ENCODE results near the gene PMIS2. TPM values are rescaled to one million over a fixed set of nuclear protein-coding genes. Genes with fewer than 3 reads are reported as not detected.

PMIS2 gene
- total RNA-seq, 1 donor from 2014 or later, result not detected

- Mint-ChIP-seq H3K9me3 (no peaks in the 10 kb centered on the region), H3K27me3 (ENCODE audit: low read depth) (no peaks in the 10 kb centered on the region), H3K27ac (no peak overlapping the region), H3K4me3 (ENCODE audit: low read depth) (no peak overlapping the region), H3K36me3 (ENCODE audit: low read depth) (peaks cover 21% of the 10 kb centered on the region), H3K4me1 (ENCODE audit: low read depth) (peaks cover 9% of the 10 kb centered on the region)
- intact Hi-C loops (cut with micrococcal nuclease), result loop anchor here (1.0 to 10.0 kb wide), 4 partner anchors 38 to 162 kb away; partner anchors contain the start of gene DMKN
- no peak for DNase-seq (ENCODE audit: low spot score)
Observed at GRCh38 chr19:35549879-35550523, 36.0 kb upstream of the PMIS2 start.

- Mint-ChIP-seq H3K27me3 (ENCODE audit: low read depth) (peaks cover 3% of the 10 kb centered on the region), H3K9me3 (no peaks in the 10 kb centered on the region)
- intact Hi-C loops (cut with micrococcal nuclease), result loop anchor here (10.0 kb wide), 1 partner anchor 144 kb away; no protein-coding TSS in a partner anchor
Observed at GRCh38 chr19:35551091-35551810, 34.7 kb upstream of the PMIS2 start.

GRCh38 chr19:35552534-35553384, 33.2 kb upstream of the PMIS2 start:
- DNase-seq (ENCODE audit: low spot score), result no peak
- no peak overlapping the region for H3K27ac Mint-ChIP-seq
- H3K9me3 Mint-ChIP-seq, result no peaks in the 10 kb centered on the region
- intact Hi-C loops (cut with micrococcal nuclease), result loop anchor here (10.0 kb wide), 1 partner anchor 142 kb away; no protein-coding TSS in a partner anchor
- H3K4me1 Mint-ChIP-seq (ENCODE audit: low read depth), result peaks cover 6% of the 10 kb centered on the region
- H3K36me3 Mint-ChIP-seq (ENCODE audit: low read depth), result peaks cover 8% of the 10 kb centered on the region
- H3K4me3 Mint-ChIP-seq (ENCODE audit: low read depth), result no peak overlapping the region
- H3K27me3 Mint-ChIP-seq (ENCODE audit: low read depth), result peaks cover 9% of the 10 kb centered on the region

More at GRCh38 chr19:35551091-35551810, 34.7 kb upstream of the PMIS2 start:
- Mint-ChIP-seq H3K36me3 (ENCODE audit: low read depth) (peaks cover 19% of the 10 kb centered on the region), H3K4me1 (ENCODE audit: low read depth) (peaks cover 8% of the 10 kb centered on the region), H3K4me3 (ENCODE audit: low read depth) (no peak overlapping the region), H3K27ac (no peak overlapping the region)
- DNase-seq (ENCODE audit: low spot score), result no peak

DNA sequence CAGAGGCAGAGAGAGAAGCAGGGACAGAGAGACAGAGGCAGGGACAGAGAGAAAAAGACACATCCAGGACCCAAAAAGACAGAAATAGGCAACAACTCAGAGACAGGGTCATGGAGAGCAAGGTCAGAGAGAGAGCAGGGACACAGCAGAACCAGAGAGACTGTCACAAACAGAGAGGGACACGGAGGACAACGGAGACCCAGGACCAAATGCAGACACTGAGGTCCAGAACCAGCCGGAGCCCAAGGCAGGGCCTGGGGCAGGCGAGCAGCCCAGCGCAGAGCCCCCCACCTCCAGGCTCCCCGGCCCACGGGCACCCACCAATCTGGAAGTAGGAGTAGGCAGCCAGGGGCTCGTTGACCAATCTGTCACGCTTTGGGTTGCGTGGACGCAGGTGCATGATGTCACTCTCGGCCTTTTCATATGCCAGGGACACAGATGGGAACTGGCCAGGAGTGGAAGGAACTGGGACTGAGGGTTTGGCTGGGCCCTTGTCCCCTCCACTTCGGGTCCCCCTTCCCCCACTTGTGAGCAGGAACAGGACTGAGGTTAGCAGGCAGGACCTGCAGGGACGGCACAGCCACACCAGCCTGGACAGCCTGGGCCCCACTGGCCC, 32.5 kb upstream of the PMIS2 start:
- intact Hi-C loops (cut with micrococcal nuclease), result loop anchor here (10.0 kb wide), 1 partner anchor 141 kb away; no protein-coding TSS in a partner anchor
- peaks cover 12% of the 10 kb centered on the region for H3K27me3 Mint-ChIP-seq (ENCODE audit: low read depth)
- H3K4me3 Mint-ChIP-seq (ENCODE audit: low read depth), result no peak overlapping the region
- H3K27ac Mint-ChIP-seq, result no peak overlapping the region
- peaks cover 5% of the 10 kb centered on the region for H3K36me3 Mint-ChIP-seq (ENCODE audit: low read depth)
- no peaks in the 10 kb centered on the region for H3K9me3 Mint-ChIP-seq
- H3K4me1 Mint-ChIP-seq (ENCODE audit: low read depth), result peaks cover 6% of the 10 kb centered on the region
- no peak for DNase-seq (ENCODE audit: low spot score)

DNA sequence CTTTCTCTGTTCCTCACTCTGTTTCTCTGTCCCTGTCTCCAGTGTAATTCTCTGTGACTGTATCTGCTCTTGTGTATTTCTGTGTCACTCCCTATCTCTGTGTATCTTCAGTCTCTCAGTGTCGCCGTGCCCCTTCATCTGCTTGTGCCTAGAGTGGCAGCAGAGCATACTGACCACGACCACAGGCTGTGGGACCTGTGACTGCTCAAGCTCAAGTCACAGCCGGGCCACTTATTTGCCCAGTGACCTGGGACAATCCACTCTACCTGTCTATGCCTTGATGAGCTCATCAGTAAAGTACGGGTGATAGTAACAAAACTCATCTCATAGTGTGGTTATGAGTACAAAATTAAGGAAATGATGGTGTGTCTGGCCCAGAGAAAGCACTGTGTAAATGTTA, 31.9 kb upstream of the PMIS2 start:
- Mint-ChIP-seq H3K27me3 (ENCODE audit: low read depth) (peaks cover 17% of the 10 kb centered on the region), H3K4me1 (ENCODE audit: low read depth) (peaks cover 4% of the 10 kb centered on the region), H3K27ac (no peak overlapping the region), H3K4me3 (ENCODE audit: low read depth) (no peak overlapping the region), H3K9me3 (no peaks in the 10 kb centered on the region), H3K36me3 (ENCODE audit: low read depth) (peaks cover 4% of the 10 kb centered on the region)
- intact Hi-C loops (cut with micrococcal nuclease), result loop anchor here (10.0 kb wide), 1 partner anchor 141 kb away; no protein-coding TSS in a partner anchor
- DNase-seq (ENCODE audit: low spot score), result no peak

DNA sequence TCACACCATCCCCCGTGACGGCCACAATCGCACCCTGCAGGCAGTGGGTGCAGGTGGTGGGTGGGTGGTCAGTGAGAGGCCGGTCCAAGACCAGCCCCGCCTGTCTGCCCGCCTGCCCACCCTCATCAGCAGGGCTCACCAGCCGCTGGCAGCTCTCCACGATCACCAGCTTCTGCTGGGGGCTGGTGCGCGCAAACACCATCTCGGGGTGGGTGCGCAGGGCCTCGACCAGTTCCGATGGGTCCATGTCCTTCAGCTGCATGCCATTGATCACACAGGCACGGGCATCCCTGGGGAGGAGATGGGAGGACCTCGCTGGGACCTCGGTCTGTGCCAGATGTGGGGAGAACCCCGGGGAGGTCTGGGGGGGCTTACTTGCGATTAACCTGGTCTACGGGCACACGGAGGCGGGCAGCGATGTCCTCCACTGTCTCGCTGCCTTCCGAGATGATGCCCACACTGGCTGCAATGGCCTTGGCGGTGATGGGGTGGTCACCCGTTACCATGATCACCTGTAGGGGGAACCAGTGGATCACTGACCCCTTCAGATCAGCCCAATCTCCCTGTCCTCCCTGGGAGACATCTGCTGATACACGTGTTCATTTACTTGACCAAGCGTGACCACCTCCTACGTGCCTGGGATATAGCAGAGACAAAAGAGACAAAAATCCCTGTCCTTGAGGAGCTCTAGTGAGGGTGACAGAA, 30.5 kb upstream of the PMIS2 start:
- Mint-ChIP-seq H3K9me3 (no peaks in the 10 kb centered on the region), H3K27ac (no peak overlapping the region), H3K4me3 (ENCODE audit: low read depth) (no peak overlapping the region), H3K36me3 (ENCODE audit: low read depth) (no peaks in the 10 kb centered on the region), H3K27me3 (ENCODE audit: low read depth) (peaks cover 25% of the 10 kb centered on the region), H3K4me1 (ENCODE audit: low read depth) (peaks cover 2% of the 10 kb centered on the region)
- no peak for DNase-seq (ENCODE audit: low spot score)
- intact Hi-C loops (cut with micrococcal nuclease), result loop anchor here (10.0 kb wide), 1 partner anchor 139 kb away; no protein-coding TSS in a partner anchor

DNA sequence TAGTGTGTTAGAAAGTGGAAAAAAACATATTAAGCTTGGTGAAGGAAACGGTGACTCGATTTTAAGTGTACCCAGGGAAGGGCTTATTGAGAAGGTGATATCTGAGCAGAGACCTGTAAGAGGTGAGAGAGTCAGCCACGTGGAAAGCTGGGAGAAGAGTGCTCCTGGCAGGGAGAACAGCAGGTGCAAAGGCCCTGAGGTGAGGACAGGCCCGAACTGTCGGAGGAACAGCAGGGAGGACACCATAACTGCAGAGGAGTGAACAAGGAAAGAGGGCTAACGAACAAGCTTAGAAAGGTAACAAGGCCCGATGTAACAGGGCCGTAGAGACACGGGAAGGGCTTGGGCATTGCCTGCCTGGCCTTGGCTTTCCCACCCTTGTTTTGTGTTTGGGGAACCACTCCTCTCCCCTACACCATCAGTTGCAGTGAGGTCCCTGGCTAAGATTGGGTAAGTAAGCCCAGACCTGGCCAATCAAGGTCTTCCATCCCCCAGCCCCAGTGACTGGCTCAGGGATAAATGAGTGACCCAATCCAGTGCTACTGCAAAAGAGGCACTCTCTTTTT, 29.9 kb upstream of the PMIS2 start:
- no peaks in the 10 kb centered on the region for H3K36me3 Mint-ChIP-seq (ENCODE audit: low read depth)
- no peak overlapping the region for H3K4me3 Mint-ChIP-seq (ENCODE audit: low read depth)
- DNase-seq (ENCODE audit: low spot score), result no peak
- intact Hi-C loops (cut with micrococcal nuclease), result loop anchor here (10.0 kb wide), 1 partner anchor 139 kb away; no protein-coding TSS in a partner anchor
- peaks cover 2% of the 10 kb centered on the region for H3K4me1 Mint-ChIP-seq (ENCODE audit: low read depth)
- H3K9me3 Mint-ChIP-seq, result no peaks in the 10 kb centered on the region
- H3K27ac Mint-ChIP-seq, result no peak overlapping the region
- peaks cover 27% of the 10 kb centered on the region for H3K27me3 Mint-ChIP-seq (ENCODE audit: low read depth)

DNA sequence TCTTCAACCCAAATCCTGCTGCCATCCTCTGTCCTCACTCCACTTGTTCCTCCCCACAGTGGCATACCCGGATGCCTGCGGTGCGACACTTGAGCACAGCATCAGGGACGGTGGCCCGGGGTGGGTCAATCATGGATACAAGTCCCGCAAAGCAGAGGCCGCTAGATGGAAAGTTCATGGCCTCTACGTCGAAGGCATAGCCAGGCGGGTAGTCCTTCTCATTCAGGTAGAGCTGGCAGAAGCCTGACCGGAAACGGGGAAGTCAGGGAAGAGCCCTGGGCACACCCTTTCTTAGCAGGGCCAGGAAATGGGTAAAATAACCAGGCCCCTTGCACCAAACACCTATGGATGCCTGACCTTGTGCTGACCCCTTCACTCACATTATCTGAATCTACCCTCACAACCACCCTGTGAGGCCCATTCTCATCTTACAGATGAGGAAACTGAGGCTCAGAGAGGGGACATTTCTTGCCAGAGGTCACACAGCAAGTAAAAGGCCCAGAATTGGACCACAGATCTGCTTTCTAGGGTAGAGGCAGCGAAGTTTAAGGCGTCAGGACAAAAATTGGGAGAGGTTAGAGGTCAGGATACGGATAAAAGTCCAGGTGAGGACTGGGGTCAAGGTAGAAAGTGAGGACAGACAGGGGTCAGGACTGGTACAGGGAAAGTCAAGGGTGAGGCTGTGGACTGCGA, 29.0 kb upstream of the PMIS2 start:
- H3K4me3 Mint-ChIP-seq (ENCODE audit: low read depth), result peak overlapping the region; percentile 23
- peaks cover 2% of the 10 kb centered on the region for H3K4me1 Mint-ChIP-seq (ENCODE audit: low read depth)
- H3K9me3 Mint-ChIP-seq, result no peaks in the 10 kb centered on the region
- DNase-seq (ENCODE audit: low spot score), result no peak
- H3K36me3 Mint-ChIP-seq (ENCODE audit: low read depth), result no peaks in the 10 kb centered on the region
- intact Hi-C loops (cut with micrococcal nuclease), result loop anchor here (10.0 kb wide), 1 partner anchor 138 kb away; no protein-coding TSS in a partner anchor
- H3K27ac Mint-ChIP-seq, result no peak overlapping the region
- H3K27me3 Mint-ChIP-seq (ENCODE audit: low read depth), result peaks cover 32% of the 10 kb centered on the region

DNA sequence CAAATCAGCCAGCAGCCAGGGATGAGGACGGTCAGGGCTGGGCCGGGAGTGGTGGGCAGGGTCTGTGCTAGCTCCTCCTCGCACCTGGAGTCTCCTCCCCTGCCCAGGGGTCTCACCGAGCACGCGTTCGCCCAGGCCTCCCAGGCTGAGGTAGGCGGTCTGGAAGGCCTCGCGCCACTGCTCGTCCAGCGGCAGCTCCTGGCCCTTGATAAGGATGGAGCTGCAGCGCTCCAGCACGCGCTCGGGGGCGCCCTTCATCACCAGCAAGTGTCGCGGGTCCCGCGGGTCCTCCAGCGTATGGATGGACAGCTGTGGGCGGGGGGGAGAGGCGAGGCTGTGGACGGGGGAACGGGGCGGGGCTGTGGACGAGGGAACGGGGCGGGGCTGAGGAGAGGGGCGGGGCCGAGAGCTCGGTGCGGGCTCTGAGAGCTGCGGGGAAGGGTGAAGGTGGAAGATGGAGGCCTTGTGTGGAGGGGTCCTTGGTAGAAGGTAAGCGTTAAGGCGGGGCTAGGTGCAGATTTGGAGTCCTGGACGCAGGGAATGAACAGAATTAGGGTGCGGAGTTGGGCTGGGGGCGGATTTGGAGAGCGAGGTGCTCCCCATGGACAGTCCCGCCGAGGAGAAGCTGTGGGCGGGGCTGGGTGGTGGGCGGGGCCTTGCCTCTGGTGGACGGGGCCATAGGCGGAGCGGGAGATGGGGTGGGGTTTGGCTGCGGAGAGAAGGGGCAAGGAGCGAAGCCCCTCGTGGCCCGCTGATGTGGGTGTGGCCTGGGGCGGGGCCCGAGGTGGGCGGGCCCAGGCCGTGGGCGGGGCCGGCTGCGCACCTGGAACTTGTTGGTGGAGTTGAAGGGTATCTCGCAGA, 28.2 kb upstream of the PMIS2 start:
- Mint-ChIP-seq H3K36me3 (ENCODE audit: low read depth) (no peaks in the 10 kb centered on the region), H3K9me3 (no peaks in the 10 kb centered on the region), H3K4me1 (ENCODE audit: low read depth) (peaks cover 2% of the 10 kb centered on the region), H3K27me3 (ENCODE audit: low read depth) (peaks cover 34% of the 10 kb centered on the region), H3K27ac (no peak overlapping the region), H3K4me3 (ENCODE audit: low read depth) (peak overlapping the region; percentile 73)
- DNase-seq (ENCODE audit: low spot score), result peak; percentile 31
- intact Hi-C loops (cut with micrococcal nuclease), result loop anchor here (10.0 kb wide), 1 partner anchor 137 kb away; no protein-coding TSS in a partner anchor

DNA sequence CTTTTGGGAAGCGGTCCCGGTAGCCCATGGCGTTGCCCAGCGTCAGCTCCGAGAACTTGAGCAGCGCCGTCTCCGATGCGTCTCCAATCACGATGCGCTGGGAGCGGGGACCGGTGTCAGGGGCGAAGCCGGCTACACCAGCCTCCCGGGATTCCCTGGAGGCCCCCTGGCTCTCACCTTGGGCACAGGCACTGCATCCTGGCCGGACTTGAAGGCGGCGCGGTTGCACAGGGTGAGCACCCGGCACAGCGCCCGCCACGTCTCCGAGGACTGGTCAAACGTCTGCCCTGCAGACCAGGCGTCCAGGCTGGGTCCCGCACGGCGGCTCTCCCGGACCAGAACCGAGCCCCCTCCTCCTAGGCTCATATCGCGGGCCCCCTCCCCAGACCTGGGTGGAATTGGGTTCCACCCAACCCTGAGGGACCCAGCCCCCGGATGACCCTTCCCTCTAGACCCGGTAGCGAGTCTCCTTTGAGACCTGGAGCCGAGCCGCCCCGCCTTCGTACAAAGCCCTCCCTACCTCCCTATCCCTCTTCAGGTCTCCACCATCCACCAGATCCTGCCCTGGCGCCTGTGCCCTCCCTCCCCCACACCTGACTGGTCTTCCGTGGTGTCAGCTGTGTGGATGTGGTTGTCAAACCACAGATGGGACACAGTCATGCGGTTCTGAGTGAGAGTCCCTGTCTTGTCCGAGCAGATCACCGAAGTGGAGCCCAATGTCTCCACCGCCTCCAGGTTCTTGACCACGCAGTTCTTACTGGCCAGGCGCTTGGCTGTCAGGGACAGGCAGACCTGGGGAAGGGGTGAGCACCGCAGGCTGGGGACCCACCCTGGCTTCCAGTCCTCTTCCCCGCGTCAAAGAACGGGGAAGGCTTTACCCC, 27.3 kb upstream of the PMIS2 start:
- peaks cover 2% of the 10 kb centered on the region for H3K4me1 Mint-ChIP-seq (ENCODE audit: low read depth)
- H3K4me3 Mint-ChIP-seq (ENCODE audit: low read depth), result no peak overlapping the region
- no peak for DNase-seq (ENCODE audit: low spot score)
- intact Hi-C loops (cut with micrococcal nuclease), result loop anchor here (10.0 kb wide), 1 partner anchor 136 kb away; no protein-coding TSS in a partner anchor
- H3K27ac Mint-ChIP-seq, result no peak overlapping the region
- peaks cover 34% of the 10 kb centered on the region for H3K27me3 Mint-ChIP-seq (ENCODE audit: low read depth)
- H3K9me3 Mint-ChIP-seq, result no peaks in the 10 kb centered on the region
- no peaks in the 10 kb centered on the region for H3K36me3 Mint-ChIP-seq (ENCODE audit: low read depth)
